Measurements from ENCODE around the gene CORO2B. TPM values are rescaled to one million over a fixed set of nuclear protein-coding genes. Genes with fewer than 3 reads are reported as not detected.

The CORO2B gene
- total RNA-seq, 4 donors from 2014 or later, result 0.19 to 2.3 (median 0.22) TPM; not detected in 1

DNA sequence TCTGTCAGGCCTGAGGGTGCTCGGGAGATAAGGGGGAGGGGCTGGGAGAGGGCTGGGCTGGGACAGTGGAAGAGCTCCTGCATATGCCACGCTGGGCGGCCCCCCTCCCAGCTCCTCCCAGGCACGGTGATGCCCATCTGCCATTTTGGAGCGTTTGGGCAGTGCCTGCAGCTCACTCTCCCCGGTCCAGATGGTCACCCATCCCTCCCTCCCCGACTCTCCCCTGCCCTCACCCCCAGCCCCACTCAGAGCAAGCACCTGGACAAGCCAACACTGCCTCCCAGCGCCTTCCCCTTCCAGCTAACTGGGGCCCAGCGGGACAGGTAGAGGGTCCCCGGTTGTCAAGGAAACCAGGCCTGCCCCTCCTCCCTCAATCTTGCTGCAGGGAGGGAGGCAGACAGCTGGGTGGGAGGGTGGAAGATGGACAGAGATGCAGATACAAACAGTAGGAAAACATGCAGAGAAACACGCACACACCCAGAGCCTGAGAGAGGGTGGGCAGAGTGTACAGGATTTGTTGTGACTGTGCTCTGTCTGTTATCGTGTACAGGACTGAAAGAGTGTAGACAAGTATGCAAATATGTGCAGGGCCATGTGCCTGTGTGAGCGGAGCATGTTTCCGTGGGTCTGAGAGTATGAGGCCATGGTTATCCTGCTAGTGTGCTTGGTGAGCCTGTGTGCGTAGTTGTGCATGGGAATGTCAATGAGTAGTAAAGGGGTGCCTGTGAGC is 17.5 kb upstream of the CORO2B start:
- H3K27ac ChIP-seq, result no peak overlapping the region
- intact Hi-C loops (cut with DNase I), result loop anchor here (2.0 kb wide), 1 partner anchor 113 kb away; no protein-coding TSS in a partner anchor
- DNase-seq, result no peak
- H3K36me3 ChIP-seq, result no peaks in the 10 kb centered on the region
- WGBS, 2 donors, result 76 to 87% methylated on average over 6 to 12 of the region's 15 CpGs
- peaks cover 12 to 17% (median 14%) of the 10 kb centered on the region in 3 donors for H3K4me1 ChIP-seq
- TF ChIP-seq, protein P1, sequence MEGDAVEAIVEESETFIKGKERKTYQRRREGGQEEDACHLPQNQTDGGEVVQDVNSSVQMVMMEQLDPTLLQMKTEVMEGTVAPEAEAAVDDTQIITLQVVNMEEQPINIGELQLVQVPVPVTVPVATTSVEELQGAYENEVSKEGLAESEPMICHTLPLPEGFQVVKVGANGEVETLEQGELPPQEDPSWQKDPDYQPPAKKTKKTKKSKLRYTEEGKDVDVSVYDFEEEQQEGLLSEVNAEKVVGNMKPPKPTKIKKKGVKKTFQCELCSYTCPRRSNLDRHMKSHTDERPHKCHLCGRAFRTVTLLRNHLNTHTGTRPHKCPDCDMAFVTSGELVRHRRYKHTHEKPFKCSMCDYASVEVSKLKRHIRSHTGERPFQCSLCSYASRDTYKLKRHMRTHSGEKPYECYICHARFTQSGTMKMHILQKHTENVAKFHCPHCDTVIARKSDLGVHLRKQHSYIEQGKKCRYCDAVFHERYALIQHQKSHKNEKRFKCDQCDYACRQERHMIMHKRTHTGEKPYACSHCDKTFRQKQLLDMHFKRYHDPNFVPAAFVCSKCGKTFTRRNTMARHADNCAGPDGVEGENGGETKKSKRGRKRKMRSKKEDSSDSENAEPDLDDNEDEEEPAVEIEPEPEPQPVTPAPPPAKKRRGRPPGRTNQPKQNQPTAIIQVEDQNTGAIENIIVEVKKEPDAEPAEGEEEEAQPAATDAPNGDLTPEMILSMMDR (IDR thresholded peaks at IDR 0.05), result no peak
- TF ChIP-seq POLR2A (IDR thresholded peaks at IDR 0.05), result no peak
- no peak overlapping the region for H3K4me3 ChIP-seq
- H3K27me3 ChIP-seq, result peaks cover 0 to 55% (median 0%) of the 10 kb centered on the region in 4 donors
- no peaks in the 10 kb centered on the region for H3K9me3 ChIP-seq

DNA sequence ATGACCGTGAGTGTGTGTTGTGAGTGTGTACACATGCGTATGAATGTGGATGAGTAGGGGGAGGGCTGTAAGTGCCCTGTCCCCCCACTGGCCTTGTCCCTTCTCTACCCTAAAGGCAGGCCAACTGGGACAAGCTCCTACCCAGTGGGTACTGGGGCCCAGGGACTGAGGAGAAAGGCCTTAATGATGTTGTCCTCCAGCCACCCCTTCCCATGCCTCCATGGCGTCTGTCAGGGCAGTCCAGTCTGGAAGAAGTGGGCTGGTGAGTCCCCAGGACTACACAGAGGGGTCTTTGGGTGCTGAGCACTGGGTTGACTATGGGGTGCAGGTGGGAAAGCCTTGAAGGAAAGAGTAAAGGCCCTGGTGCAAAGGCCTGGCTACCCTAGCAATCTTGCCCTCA is 16.9 kb upstream of the CORO2B start:
- H3K27ac ChIP-seq, result no peak overlapping the region
- H3K27me3 ChIP-seq, result peaks cover 0 to 55% (median 0%) of the 10 kb centered on the region in 4 donors
- TF ChIP-seq POLR2A (IDR thresholded peaks at IDR 0.05), result no peak
- TF ChIP-seq, protein P1 (IDR thresholded peaks at IDR 0.05), result no peak
- no peak for DNase-seq
- H3K4me3 ChIP-seq, result no peak overlapping the region
- intact Hi-C loops (cut with DNase I), result loop anchor here (2.0 kb wide), 1 partner anchor 113 kb away; no protein-coding TSS in a partner anchor
- peaks cover 12 to 17% (median 14%) of the 10 kb centered on the region in 3 donors for H3K4me1 ChIP-seq
- 40 to 74% methylated on average over 2 to 3 of the region's 3 CpGs for WGBS, 2 donors
- no peaks in the 10 kb centered on the region for H3K9me3 ChIP-seq
- H3K36me3 ChIP-seq, result no peaks in the 10 kb centered on the region

DNA sequence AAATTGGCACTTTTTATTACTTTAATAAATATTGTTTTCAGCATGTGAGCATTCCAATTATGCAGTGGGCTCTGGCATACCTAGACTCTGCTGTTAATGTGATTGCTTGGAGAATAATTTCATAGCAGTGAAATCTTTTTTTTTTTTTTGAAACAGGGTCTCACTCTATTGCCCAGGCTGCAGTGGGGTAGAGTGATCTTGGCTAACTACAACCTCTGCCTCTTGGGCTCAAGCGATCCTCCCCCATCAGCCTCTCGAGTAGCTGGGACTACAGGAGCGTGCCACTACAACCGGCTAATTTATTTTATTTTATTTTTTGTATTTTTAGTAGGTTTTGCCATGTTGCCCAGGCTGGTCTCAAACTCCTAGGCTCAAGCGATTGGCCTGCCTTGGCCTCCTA is 14.6 kb upstream of the CORO2B start:
- DNase-seq, result no peak
- Histone ChIP-seq H3K27ac (no peak overlapping the region), H3K9me3 (no peaks in the 10 kb centered on the region), H3K36me3 (no peaks in the 10 kb centered on the region), H3K27me3 (peaks cover 0 to 57% (median 0%) of the 10 kb centered on the region in 4 donors), H3K4me3 (no peak overlapping the region), H3K4me1 (peaks cover 8 to 11% (median 9%) of the 10 kb centered on the region in 3 donors)
- TF ChIP-seq, protein P1 (IDR thresholded peaks at IDR 0.05), result no peak
- TF ChIP-seq POLR2A (IDR thresholded peaks at IDR 0.05), result no peak
- 96% methylated on average over 5 of the region's 5 CpGs for WGBS, 2 donors
- intact Hi-C loops (cut with DNase I), result no loop called here

DNA sequence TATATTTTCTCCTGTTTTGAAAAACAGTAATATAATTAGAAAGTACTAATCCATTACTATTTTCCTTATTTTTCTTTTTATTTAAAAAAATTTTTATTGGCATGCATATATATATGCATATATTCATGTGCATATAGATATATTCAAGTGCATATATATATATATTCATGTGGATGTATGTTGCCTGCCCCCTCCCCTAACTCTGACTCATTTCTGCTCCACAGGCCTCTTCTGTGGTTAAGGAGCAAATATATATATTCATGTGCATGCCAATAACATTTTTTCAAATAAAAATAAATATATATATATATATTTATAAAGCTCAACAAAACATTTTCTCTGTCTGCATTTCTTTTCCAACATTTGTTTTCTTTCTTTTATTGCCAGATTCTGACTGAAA is 13.6 kb upstream of the CORO2B start:
- intact Hi-C loops (cut with DNase I), result no loop called here
- TF ChIP-seq, protein P1 (IDR thresholded peaks at IDR 0.05), result no peak
- TF ChIP-seq POLR2A (IDR thresholded peaks at IDR 0.05), result no peak
- H3K4me1 ChIP-seq, result peaks cover 0 to under 1% (median 0%) of the 10 kb centered on the region in 3 donors
- H3K36me3 ChIP-seq, result no peaks in the 10 kb centered on the region
- no peak overlapping the region for H3K4me3 ChIP-seq
- no peak for DNase-seq
- H3K27me3 ChIP-seq, result peaks cover 0 to 57% (median 0%) of the 10 kb centered on the region in 4 donors
- H3K9me3 ChIP-seq, result no peaks in the 10 kb centered on the region
- H3K27ac ChIP-seq, result no peak overlapping the region

DNA sequence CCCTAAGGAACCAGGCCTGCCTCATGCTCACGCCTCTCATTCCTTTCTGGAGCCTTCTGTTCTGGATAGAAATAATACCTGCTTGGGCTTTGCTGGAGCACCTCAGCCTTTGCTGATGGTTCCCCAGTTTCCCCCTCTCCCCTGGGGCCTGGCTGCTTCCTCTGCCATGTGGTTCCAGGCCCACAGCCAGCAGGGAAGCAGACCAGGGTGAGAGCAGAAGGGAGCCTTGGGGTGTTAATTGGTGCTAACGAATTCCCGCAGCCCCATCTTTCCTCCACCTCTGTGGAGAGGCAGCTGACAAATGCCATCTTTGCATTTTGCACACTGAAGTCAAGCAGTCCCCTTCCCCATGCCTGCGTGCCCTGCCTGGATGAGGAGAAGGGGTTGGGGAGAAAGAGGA is 13.1 kb upstream of the CORO2B start:
- peaks cover 0 to 55% (median 0%) of the 10 kb centered on the region in 4 donors for H3K27me3 ChIP-seq
- H3K4me1 ChIP-seq, result no peaks in the 10 kb centered on the region
- no peak overlapping the region for H3K4me3 ChIP-seq
- H3K9me3 ChIP-seq, result no peaks in the 10 kb centered on the region
- H3K27ac ChIP-seq, result no peak overlapping the region
- no peak for TF ChIP-seq POLR2A (IDR thresholded peaks at IDR 0.05)
- TF ChIP-seq, protein P1 (IDR thresholded peaks at IDR 0.05), result no peak
- no peak for DNase-seq
- 85 to 87% methylated on average over 2 to 4 of the region's 4 CpGs for WGBS, 2 donors
- intact Hi-C loops (cut with DNase I), result no loop called here
- H3K36me3 ChIP-seq, result no peaks in the 10 kb centered on the region
